GM18868 (cell line): ENCODE measurements around the gene ISM1.

Experiments used
- ATAC-seq: cut with Tn5 transposase; IDR thresholded peaks from one replicate; pipeline ENCODE4 v1.9.1; 2021; ENCODE audit warnings: mild to moderate bottlenecking, moderate library complexity; ENCODE audit not compliant: unreplicated experiment

Gene ISM1

GRCh38 chr20:13220904-13221297, at the start of gene ISM1:
Gene ISM1 (plus strand): TSS chr20:13221274. CDS start chr20:13221777, 503 bp downstream.
- ATAC-seq = peak; percentile 19

GRCh38 chr20:13173201-13173600, 47.9 kb upstream of the ISM1 start:
- no peak for ATAC-seq

- peak; percentile 98 for ATAC-seq
Measured at GRCh38 chr20:13174402-13174801, 46.7 kb upstream of the ISM1 start.

- ATAC-seq = no peak
Measured at GRCh38 chr20:13180986-13181889, 39.8 kb upstream of the ISM1 start.

- ATAC-seq = peak; percentile 78
Measured at GRCh38 chr20:13183005-13183404, 38.1 kb upstream of the ISM1 start.

GRCh38 chr20:13186043-13186774, 34.9 kb upstream of the ISM1 start:
- no peak for ATAC-seq

- ATAC-seq = no peak
Measured at GRCh38 chr20:13187899-13188298, 33.2 kb upstream of the ISM1 start.

- no peak for ATAC-seq
Measured at GRCh38 chr20:13199279-13199678, 21.8 kb upstream of the ISM1 start.

- no peak for ATAC-seq
Measured at GRCh38 chr20:13200767-13201500, 20.1 kb upstream of the ISM1 start.

- no peak for ATAC-seq
Measured at GRCh38 chr20:13202565-13202964, 18.5 kb upstream of the ISM1 start.

GRCh38 chr20:13205425-13205824, 15.6 kb upstream of the ISM1 start:
- ATAC-seq = no peak

- no peak for ATAC-seq
Measured at GRCh38 chr20:13205848-13206434, 15.1 kb upstream of the ISM1 start.

GRCh38 chr20:13207016-13207415, 14.1 kb upstream of the ISM1 start:
- ATAC-seq = no peak

GRCh38 chr20:13211956-13212618, 9.0 kb upstream of the ISM1 start:
- ATAC-seq = no peak

GRCh38 chr20:13212750-13213149, 8.3 kb upstream of the ISM1 start:
- ATAC-seq = no peak

- ATAC-seq = no peak
Measured at GRCh38 chr20:13213335-13213734, 7.7 kb upstream of the ISM1 start.

- ATAC-seq = no peak
Measured at GRCh38 chr20:13216533-13216932, 4.5 kb upstream of the ISM1 start.

GRCh38 chr20:13219327-13220193, 1.5 kb upstream of the ISM1 start:
- no peak for ATAC-seq

GRCh38 chr20:13220194-13220903, 725 bp upstream of the ISM1 start:
- no peak for ATAC-seq
